Panc1 (cell line): ENCODE data around the gene RFTN1.

Experiments
- CTCF ChIP-seq: fragments of 450-650 bp; IDR thresholded peaks from 2 replicates; pipeline ENCODE4 v1.5.1; 2017; ENCODE audit warnings: mild to moderate bottlenecking
- REST ChIP-seq, 2 experiments: IDR thresholded peaks; 2 replicates each; pipeline ENCODE4 v1.6.1; 2011 to 2012; ENCODE audit warnings: low read depth in 2 of 2, control low read depth in 1 of 2, low read length in 1 of 2, mild to moderate bottlenecking in 1 of 2, moderate library complexity in 1 of 2; ENCODE audit not compliant: insufficient read depth in 1 of 2

GRCh38 chr3:16338999-16339398 lies 174.5 kb downstream of the RFTN1 start:
- TF ChIP-seq CTCF (no peak), REST (IDR thresholded peaks at IDR 0.05; ENCODE audit: insufficient read depth in 1 of 2, low read depth in 2 of 2, low read length in 1 of 2) (no peak)
